ENCODE measurements around the gene CACHD1. TPM values are rescaled to one million over a fixed set of nuclear protein-coding genes. Genes with fewer than 3 reads are reported as not detected.

CACHD1 gene
- total and polyA plus RNA-seq, 8 donors, result 1.4 to 22.8 (median 4.8) TPM

GRCh38 chr1:64598100-64598571 lies 128.2 kb downstream of the CACHD1 start:
- Histone ChIP-seq H3K4me1 (peaks cover 0 to 20% (median 19%) of the 10 kb centered on the region in 4 donors), H3K36me3 (peaks cover 0 to under 1% (median 0%) of the 10 kb centered on the region in 4 donors), H3K27me3 (no peaks in the 10 kb centered on the region), H3K4me3 (no peak overlapping the region), H3K27ac (no peak overlapping the region), H3K9me3 (no peaks in the 10 kb centered on the region)
- TF ChIP-seq POLR2AphosphoS5 (IDR thresholded peaks at IDR 0.05) (no peak), CTCF (IDR thresholded peaks at IDR 0.05) (no peak), EP300 (IDR thresholded peaks at IDR 0.05) (no peak), POLR2A (IDR thresholded peaks at IDR 0.05) (no peak)
- DNase-seq, result peak in 1 of 2 donors; percentile 24
- 71 to 86% (median 77%) methylated on average over 8 of the region's 8 CpGs for WGBS, 5 donors
- intact Hi-C loops (cut with DNase I; ENCODE audit: low total_unique reads), result no loop called here

DNA sequence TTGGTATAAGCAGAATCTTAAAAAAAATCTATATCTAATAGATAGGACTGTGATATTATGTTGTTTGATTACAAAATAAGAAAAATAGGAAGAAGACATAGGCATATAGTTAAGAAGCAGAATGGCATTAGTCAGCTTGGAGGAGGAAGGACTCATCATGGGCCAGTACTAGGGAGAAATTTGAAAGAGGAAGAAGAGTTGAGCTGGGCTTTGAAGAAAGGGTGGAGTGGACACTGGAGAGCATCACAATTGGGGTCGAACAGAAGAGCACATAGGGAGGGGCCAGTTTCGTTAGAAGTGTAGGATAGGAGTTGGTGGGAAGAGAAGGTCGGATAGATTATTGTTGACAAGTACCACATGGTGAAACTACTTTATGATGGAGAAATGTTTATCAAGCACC lies 129.3 kb downstream of the CACHD1 start:
- no peaks in the 10 kb centered on the region for H3K27me3 ChIP-seq
- no peak for TF ChIP-seq POLR2A (IDR thresholded peaks at IDR 0.05)
- no peak for TF ChIP-seq EP300 (IDR thresholded peaks at IDR 0.05)
- TF ChIP-seq POLR2AphosphoS5 (IDR thresholded peaks at IDR 0.05), result no peak
- no peak for TF ChIP-seq CTCF (IDR thresholded peaks at IDR 0.05)
- H3K36me3 ChIP-seq, result peaks cover 0 to 9% (median 0%) of the 10 kb centered on the region in 4 donors
- intact Hi-C loops (cut with DNase I; ENCODE audit: low total_unique reads), result no loop called here
- H3K4me1 ChIP-seq, result peaks cover 0 to 20% (median 19%) of the 10 kb centered on the region in 4 donors
- 85 to 92% (median 87%) methylated on average over 3 of the region's 3 CpGs for whole genome bisulfite sequencing, 5 donors
- no peaks in the 10 kb centered on the region for H3K9me3 ChIP-seq
- DNase-seq, result no peak
- H3K27ac ChIP-seq, result no peak overlapping the region
- no peak overlapping the region for H3K4me3 ChIP-seq

- H3K27ac ChIP-seq, result no peak overlapping the region
- H3K27me3 ChIP-seq, result no peaks in the 10 kb centered on the region
- peaks cover 0 to 10% (median 9%) of the 10 kb centered on the region in 4 donors for H3K4me1 ChIP-seq
- DNase-seq, result no peak
- TF ChIP-seq POLR2A (IDR thresholded peaks at IDR 0.05) (no peak), CTCF (IDR thresholded peaks at IDR 0.05) (no peak), POLR2AphosphoS5 (IDR thresholded peaks at IDR 0.05) (no peak), EP300 (IDR thresholded peaks at IDR 0.05) (no peak)
- intact Hi-C loops (cut with DNase I; ENCODE audit: low total_unique reads), result no loop called here
- H3K9me3 ChIP-seq, result no peaks in the 10 kb centered on the region
- no peak overlapping the region for H3K4me3 ChIP-seq
- H3K36me3 ChIP-seq, result peaks cover 0 to 9% (median 0%) of the 10 kb centered on the region in 4 donors
- 34 to 49% (median 43%) methylated on average over 3 of the region's 3 CpGs for WGBS, 5 donors
Observed at GRCh38 chr1:64601207-64601606, 131.3 kb downstream of the CACHD1 start.

DNA sequence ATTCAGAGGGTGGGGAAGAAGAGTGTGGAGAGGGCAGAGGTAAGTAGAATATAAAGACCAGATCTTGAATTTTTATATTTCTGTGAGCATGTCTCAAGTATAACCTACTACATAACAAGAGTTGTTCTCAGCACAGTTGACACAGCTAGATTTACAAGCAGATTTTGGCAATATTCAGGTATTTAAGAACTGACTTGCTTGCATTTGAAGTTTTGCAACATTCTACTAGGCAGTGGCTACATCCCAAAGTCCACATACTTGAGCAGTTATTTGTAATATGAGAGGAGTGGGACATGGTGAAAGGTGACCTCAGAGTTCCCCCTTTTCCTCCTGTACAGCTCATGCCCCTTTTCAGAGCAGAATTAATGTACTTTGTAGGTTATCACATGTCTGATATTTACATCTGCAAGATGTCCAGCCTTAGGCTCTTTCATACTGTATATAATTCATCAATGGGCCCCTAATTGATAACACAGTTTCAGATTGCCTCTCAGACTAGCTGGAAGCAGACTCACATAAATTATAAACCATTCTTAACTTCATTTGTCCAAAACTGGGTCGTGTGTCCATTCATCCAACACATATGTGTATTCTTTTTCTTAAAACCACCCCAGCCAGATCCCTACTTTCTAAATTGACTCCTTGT lies 138.2 kb downstream of the CACHD1 start:
- intact Hi-C loops (cut with DNase I; ENCODE audit: low total_unique reads), result no loop called here
- no peak overlapping the region for H3K27ac ChIP-seq
- no peak overlapping the region for H3K4me3 ChIP-seq
- 43 to 72% (median 52%) methylated on average over 1 of the region's 1 CpG for WGBS, 5 donors
- peaks cover 0 to 26% (median 10%) of the 10 kb centered on the region in 4 donors for H3K36me3 ChIP-seq
- no peak for DNase-seq
- no peaks in the 10 kb centered on the region for H3K4me1 ChIP-seq
- H3K9me3 ChIP-seq, result peaks cover 0 to 8% (median 7%) of the 10 kb centered on the region in 4 donors
- no peaks in the 10 kb centered on the region for H3K27me3 ChIP-seq
- TF ChIP-seq POLR2A (IDR thresholded peaks at IDR 0.05) (no peak), EP300 (IDR thresholded peaks at IDR 0.05) (no peak), CTCF (IDR thresholded peaks at IDR 0.05) (no peak), POLR2AphosphoS5 (IDR thresholded peaks at IDR 0.05) (no peak)
